HepG2 (cell line): ENCODE measurements around the gene DPH7. TPM values are rescaled to one million over a fixed set of nuclear protein-coding genes. Genes with fewer than 3 reads are reported as not detected.

Experiments used
- ATAC-seq: fragments of 200-7000 bp; cut with Tn5 transposase; 3 replicates; pipeline ENCODE4 v1.9.1; 2020; ENCODE audit warnings: mild to moderate bottlenecking, moderate library complexity
- BruUV-seq: library from RNA; stranded (reverse); fragments of 400-500 nt; replicated peaks from 2 replicates; lab custom pipeline; 2021; lab: Mats Ljungman, UMichigan
- CTCF ChIA-PET: fragments of 300-600 bp; formaldehyde crosslinking; extraction: SDS; loops from one replicate; lab custom pipeline; 2021; ENCODE audit warnings: low total read pairs, inconsistent platforms, low intra/inter-chr PET ratio; lab: Yijun Ruan, JAX
- POLR2A ChIA-PET: fragments of 350-600 bp; sonication (Branson Sonifier 250); formaldehyde crosslinking; loops from one replicate; lab custom pipeline; 2020; ENCODE audit warnings: antibody characterized with exemption, inconsistent platforms; lab: Yijun Ruan, JAX
- DNase-seq: peaks from one replicate; pipeline ENCODE4 v3.0.0-alpha.2; 2015; ENCODE audit warnings: low spot score
- FAIRE-seq: peaks from 3 replicates; lab custom pipeline; 2011; peaks lifted over from hg19 to GRCh38; lab: Jason Lieb, UNC
- H2AFZ ChIP-seq: one replicate; pipeline ENCODE4 v1.6.1; 2011; ENCODE audit warnings: low read length, inconsistent platforms
- H3K27ac ChIP-seq: fragments of 300-600 bp; 3 replicates; pipeline ENCODE4 v1.8.0; 2011; ENCODE audit warnings: mixed run types, mild to moderate bottlenecking, mixed read lengths, low read length, inconsistent platforms; ENCODE audit not compliant: insufficient read depth; ENCODE audit errors: extremely low read length
- H3K27me3 ChIP-seq, 2 experiments: fragments of 200-600 bp in 1 of 2; 2 replicates in 1 of 2; 3 replicates in 1 of 2; pipeline versions ENCODE4 v1.6.0 to v1.8.0; 2011; ENCODE audit warnings: low read length in 2 of 2, mild to moderate bottlenecking in 2 of 2, moderate library complexity in 2 of 2, inconsistent platforms in 1 of 2; ENCODE audit not compliant: insufficient read depth in 2 of 2, control insufficient read depth in 1 of 2
- H3K36me3 ChIP-seq, 2 experiments: fragments of 200-600 bp in 1 of 2; replicated peaks in 1 of 2; 2 replicates in 1 of 2; 3 replicates in 1 of 2; pipeline versions ENCODE4 v1.5.1 to v1.8.0; 2011; ENCODE audit warnings: low read length in 2 of 2, inconsistent platforms in 1 of 2; ENCODE audit not compliant: insufficient read depth in 2 of 2, control insufficient read depth in 1 of 2
- H3K4me1 ChIP-seq: 2 replicates; pipeline ENCODE4 v1.5.1; 2012; ENCODE audit warnings: low read length, inconsistent platforms; ENCODE audit not compliant: insufficient read depth
- H3K4me2 ChIP-seq: 2 replicates; pipeline ENCODE4 v1.6.0; 2011; ENCODE audit warnings: low read depth, low read length, inconsistent platforms
- H3K4me3 ChIP-seq, 3 experiments: fragments of 200-600 bp in 1 of 3; sonication (generic), shearing (Covaris generic) in 1 of 3; replicated peaks in 1 of 3; 2 replicates each; pipeline ENCODE4 v1.5.1; 2011 to 2016; ENCODE audit warnings: low read length in 3 of 3, inconsistent platforms in 2 of 3, low read depth in 2 of 3, mild to moderate bottlenecking in 2 of 3, control low read depth in 1 of 3, mixed read lengths in 1 of 3; ENCODE audit not compliant: insufficient read depth in 1 of 3
- H3K79me2 ChIP-seq: one replicate; pipeline ENCODE4 v1.6.1; 2011; ENCODE audit warnings: low read length, inconsistent platforms; ENCODE audit not compliant: insufficient read depth
- H3K9ac ChIP-seq: 2 replicates; pipeline ENCODE4 v1.6.0; 2011; ENCODE audit warnings: mild to moderate bottlenecking, low read depth, low read length, inconsistent platforms; ENCODE audit not compliant: insufficient read depth
- H3K9me3 ChIP-seq: 2 replicates; pipeline ENCODE4 v1.5.1; 2012; ENCODE audit warnings: mild to moderate bottlenecking, low read length
- H4K20me1 ChIP-seq: 2 replicates; pipeline ENCODE4 v1.6.0; 2011; ENCODE audit warnings: inconsistent platforms, mild to moderate bottlenecking, low read length, moderate library complexity; ENCODE audit not compliant: insufficient read depth
- MAZ ChIP-seq, 2 experiments: sonication (generic) in 1 of 2; formaldehyde crosslinking in 1 of 2; IDR thresholded peaks; 2 replicates each; pipeline versions ENCODE4 v1.5.0 to v1.6.1; 2012 to 2020; ENCODE audit warnings: low read depth in 2 of 2, mild to moderate bottlenecking in 2 of 2, borderline replicate concordance in 1 of 2, improper control_type of control experiment in 1 of 2, low read length in 1 of 2, missing genetic modification reagents in 1 of 2, moderate library complexity in 1 of 2
- ZNF354B ChIP-seq: sonication (generic); formaldehyde crosslinking; IDR thresholded peaks from 2 replicates; pipeline ENCODE4 v1.8.0; 2022; ENCODE audit warnings: mild to moderate bottlenecking, missing genetic modification reagents
- WGBS: methylation state at CpG from one replicate; pipeline ENCODE4 v1.1.6; 2017; ENCODE audit warnings: low lambda C conversion rate; 5-methylcytosine and 5-hydroxymethylcytosine counted together
- in situ Hi-C: cut with HindIII; loops from 2 replicates; pipeline ENCODE4 v1.10.0; 2017; ENCODE audit warnings: low pct_unique_long_range_greater_than_20kb; ENCODE audit not compliant: extremely low pct_ligation_motif_present
- intact Hi-C: fragments of 100-400 bp; cut with micrococcal nuclease; formaldehyde crosslinking; loops from one replicate; pipeline ENCODE4 v1.10.0; 2022; ENCODE audit not compliant: unreplicated experiment
- polyA plus RNA-seq, 8 experiments: library from polyadenylated mRNA; depleted of rRNA in 3 of 8; stranded (reverse) in 7 of 8; unstranded in 1 of 8; fragments of >200 nt; fragmentation: Illumina TruSeq in 4 of 8; extraction: Trizol in 4 of 8; gene quantifications; 2 replicates each; pipeline versions ENCODE4 v1.2.1 to v1.2.3, GENCODE V29; 2011 to 2016; ENCODE audit warnings: low read depth in 4 of 8, missing spikeins in 1 of 8, mixed read lengths in 1 of 8; ENCODE audit not compliant: insufficient read depth in 1 of 8
- total RNA-seq, 5 experiments: library from RNA; depleted of rRNA; stranded (reverse); fragments of >200 nt; fragmentation: Illumina TruSeq; extraction: Trizol; gene quantifications; 2 replicates each; pipeline ENCODE4 v1.2.3, GENCODE V29; 2016; ENCODE audit warnings: low read depth in 1 of 5
- TF ChIP-seq, protein P1 (sequence below), 2 experiments: sonication (generic) in 1 of 2; formaldehyde crosslinking in 1 of 2; IDR thresholded peaks; 2 replicates each; pipeline versions ENCODE4 v1.6.1 to v1.9.0; 2014 to 2022; ENCODE audit warnings: antibody characterized with exemption in 1 of 2, borderline replicate concordance in 1 of 2, inconsistent platforms in 1 of 2, low read depth in 1 of 2, missing genetic modification reagents in 1 of 2
- TF ChIP-seq, protein P2 (sequence below): sonication (generic); formaldehyde crosslinking; IDR thresholded peaks from 2 replicates; pipeline ENCODE4 v1.4.0; 2020; ENCODE audit warnings: missing genetic modification reagents, borderline replicate concordance

The DPH7 gene
- total and polyA plus RNA-seq, 2 of the 13 experiments (the other 11 are each of a cell fraction or from before 2014, with no cell fraction given): 27.6 to 31.6 TPM

GRCh38 chr9:137540536-137540935, 38.2 kb downstream of the DPH7 start:
- Histone ChIP-seq H3K79me2 (no peaks in the 10 kb centered on the region), H3K4me2 (no peak overlapping the region), H3K36me3 (no peaks in the 10 kb centered on the region), H3K27ac (no peak overlapping the region), H3K4me1 (no peaks in the 10 kb centered on the region; the same call in 1 of the 2 replicates), H3K9me3 (no peaks in the 10 kb centered on the region), H3K9ac (no peak overlapping the region), H4K20me1 (no peaks in the 10 kb centered on the region), H2AFZ (no peak overlapping the region), H3K4me3 (no peak overlapping the region), H3K27me3 (peaks cover 0 to 2% of the 10 kb centered on the region in 2 experiments; a peak in 2 of 5 replicates)
- ChIA-PET POLR2A (no interaction called here), CTCF (no interaction called here)
- BruUV-seq: no TSS peak
- in situ Hi-C loops (no loop called here), intact Hi-C loops (no loop called here)
- ATAC-seq: no peak
- FAIRE-seq: no peak
- WGBS: 64% methylated on average over 4 of the region's 18 CpGs
- no peak for DNase-seq
- TF ChIP-seq, protein P1, sequence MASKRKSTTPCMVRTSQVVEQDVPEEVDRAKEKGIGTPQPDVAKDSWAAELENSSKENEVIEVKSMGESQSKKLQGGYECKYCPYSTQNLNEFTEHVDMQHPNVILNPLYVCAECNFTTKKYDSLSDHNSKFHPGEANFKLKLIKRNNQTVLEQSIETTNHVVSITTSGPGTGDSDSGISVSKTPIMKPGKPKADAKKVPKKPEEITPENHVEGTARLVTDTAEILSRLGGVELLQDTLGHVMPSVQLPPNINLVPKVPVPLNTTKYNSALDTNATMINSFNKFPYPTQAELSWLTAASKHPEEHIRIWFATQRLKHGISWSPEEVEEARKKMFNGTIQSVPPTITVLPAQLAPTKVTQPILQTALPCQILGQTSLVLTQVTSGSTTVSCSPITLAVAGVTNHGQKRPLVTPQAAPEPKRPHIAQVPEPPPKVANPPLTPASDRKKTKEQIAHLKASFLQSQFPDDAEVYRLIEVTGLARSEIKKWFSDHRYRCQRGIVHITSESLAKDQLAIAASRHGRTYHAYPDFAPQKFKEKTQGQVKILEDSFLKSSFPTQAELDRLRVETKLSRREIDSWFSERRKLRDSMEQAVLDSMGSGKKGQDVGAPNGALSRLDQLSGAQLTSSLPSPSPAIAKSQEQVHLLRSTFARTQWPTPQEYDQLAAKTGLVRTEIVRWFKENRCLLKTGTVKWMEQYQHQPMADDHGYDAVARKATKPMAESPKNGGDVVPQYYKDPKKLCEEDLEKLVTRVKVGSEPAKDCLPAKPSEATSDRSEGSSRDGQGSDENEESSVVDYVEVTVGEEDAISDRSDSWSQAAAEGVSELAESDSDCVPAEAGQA (IDR thresholded peaks at IDR 0.05; ENCODE audit: low read depth): no peak
- TF ChIP-seq, protein P1 (CRISPR knock-in tag; IDR thresholded peaks at IDR 0.05; ENCODE audit: borderline replicate concordance): no peak
- TF ChIP-seq MAZ (IDR thresholded peaks at IDR 0.05; ENCODE audit: borderline replicate concordance, low read depth, low read length) (no peak), MAZ (CRISPR knock-in tag; IDR thresholded peaks at IDR 0.05; ENCODE audit: low read depth) (no peak), ZNF354B (CRISPR knock-in tag) (no peak)
- TF ChIP-seq, protein P2, sequence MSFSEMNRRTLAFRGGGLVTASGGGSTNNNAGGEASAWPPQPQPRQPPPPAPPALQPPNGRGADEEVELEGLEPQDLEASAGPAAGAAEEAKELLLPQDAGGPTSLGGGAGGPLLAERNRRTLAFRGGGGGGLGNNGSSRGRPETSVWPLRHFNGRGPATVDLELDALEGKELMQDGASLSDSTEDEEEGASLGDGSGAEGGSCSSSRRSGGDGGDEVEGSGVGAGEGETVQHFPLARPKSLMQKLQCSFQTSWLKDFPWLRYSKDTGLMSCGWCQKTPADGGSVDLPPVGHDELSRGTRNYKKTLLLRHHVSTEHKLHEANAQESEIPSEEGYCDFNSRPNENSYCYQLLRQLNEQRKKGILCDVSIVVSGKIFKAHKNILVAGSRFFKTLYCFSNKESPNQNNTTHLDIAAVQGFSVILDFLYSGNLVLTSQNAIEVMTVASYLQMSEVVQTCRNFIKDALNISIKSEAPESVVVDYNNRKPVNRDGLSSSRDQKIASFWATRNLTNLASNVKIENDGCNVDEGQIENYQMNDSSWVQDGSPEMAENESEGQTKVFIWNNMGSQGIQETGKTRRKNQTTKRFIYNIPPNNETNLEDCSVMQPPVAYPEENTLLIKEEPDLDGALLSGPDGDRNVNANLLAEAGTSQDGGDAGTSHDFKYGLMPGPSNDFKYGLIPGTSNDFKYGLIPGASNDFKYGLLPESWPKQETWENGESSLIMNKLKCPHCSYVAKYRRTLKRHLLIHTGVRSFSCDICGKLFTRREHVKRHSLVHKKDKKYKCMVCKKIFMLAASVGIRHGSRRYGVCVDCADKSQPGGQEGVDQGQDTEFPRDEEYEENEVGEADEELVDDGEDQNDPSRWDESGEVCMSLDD (CRISPR knock-in tag): no peak
